DND-41 (cell line): ENCODE measurements around the gene ITGB7.

ENCODE experiments used
- ATAC-seq: fragments of 200-7000 bp; cut with Tn5 transposase; 3 replicates; pipeline ENCODE4 v1.9.1; 2021; ENCODE audit warnings: low read depth; ENCODE audit not compliant: insufficient read depth
- DNase-seq: peaks from one replicate; pipeline ENCODE4 v3.0.0-alpha.2; 2020
- H2AFZ ChIP-seq: 2 replicates; pipeline ENCODE4 v1.6.0; 2012; ENCODE audit warnings: low read depth, low read length
- H3K27ac ChIP-seq: 2 replicates; pipeline ENCODE4 v1.5.1; 2012; ENCODE audit warnings: low read length, inconsistent platforms
- H3K27me3 ChIP-seq: fragments of 200-600 bp; sonication (generic); 2 replicates; pipeline ENCODE4 v1.6.0; 2012; ENCODE audit warnings: low read length, mild to moderate bottlenecking, inconsistent platforms; ENCODE audit not compliant: insufficient read depth, poor library complexity
- H3K36me3 ChIP-seq: 2 replicates; pipeline ENCODE4 v1.5.1; 2012; ENCODE audit warnings: low read length, inconsistent platforms; ENCODE audit not compliant: insufficient read depth
- H3K4me1 ChIP-seq: 2 replicates; pipeline ENCODE4 v1.5.1; 2012; ENCODE audit warnings: mild to moderate bottlenecking, low read length; ENCODE audit not compliant: insufficient read depth
- H3K4me2 ChIP-seq: 2 replicates; pipeline ENCODE4 v1.6.0; 2012; ENCODE audit warnings: mild to moderate bottlenecking, moderate library complexity, low read length, inconsistent platforms; ENCODE audit not compliant: insufficient read depth
- H3K4me3 ChIP-seq, 2 experiments: fragments of 200-600 bp in 1 of 2; shearing (Covaris generic) in 1 of 2; 2 replicates each; pipeline ENCODE4 v1.5.1; 2012 to 2016; ENCODE audit warnings: inconsistent platforms in 2 of 2, low read length in 2 of 2, mild to moderate bottlenecking in 2 of 2, low read depth in 1 of 2, moderate library complexity in 1 of 2
- H3K79me2 ChIP-seq: 2 replicates; pipeline ENCODE4 v1.6.0; 2012; ENCODE audit warnings: low read length, inconsistent platforms; ENCODE audit not compliant: insufficient read depth
- H3K9ac ChIP-seq: 2 replicates; pipeline ENCODE4 v1.6.0; 2012; ENCODE audit warnings: low read depth, mild to moderate bottlenecking, inconsistent platforms, low read length, moderate library complexity
- H3K9me3 ChIP-seq: 2 replicates; pipeline ENCODE4 v1.5.1; 2012; ENCODE audit warnings: low read length, moderate library complexity, mild to moderate bottlenecking, inconsistent platforms; ENCODE audit not compliant: insufficient read depth, severe bottlenecking
- H4K20me1 ChIP-seq: 2 replicates; pipeline ENCODE4 v1.6.0; 2012; ENCODE audit warnings: low read length; ENCODE audit not compliant: insufficient read depth
- EZH2 ChIP-seq: IDR thresholded peaks from 3 replicates; pipeline ENCODE4 v1.6.1; 2012; ENCODE audit warnings: borderline replicate concordance, low read depth, mild to moderate bottlenecking, moderate library complexity, low read length, inconsistent platforms; ENCODE audit not compliant: severe bottlenecking
- TF ChIP-seq, protein P1 (sequence below): IDR thresholded peaks from 2 replicates; pipeline ENCODE4 v1.5.1; 2012; ENCODE audit warnings: borderline replicate concordance, low read length, moderate library complexity, mild to moderate bottlenecking; ENCODE audit not compliant: poor library complexity, severe bottlenecking; ENCODE audit errors: extremely low read depth

ITGB7 gene

GRCh38 chr12:53219956-53220693 lies 13.1 kb upstream of the ITGB7 start:
- peak overlapping the region; percentile 29 to 82; a peak in 3 of 4 replicates for H3K4me3 ChIP-seq
- peaks cover 50% of the 10 kb centered on the region for H3K4me1 ChIP-seq
- H3K36me3 ChIP-seq, result no peaks in the 10 kb centered on the region
- DNase-seq (peak; percentile 63), ATAC-seq (peak; percentile 47)
- peak overlapping the region; percentile 67 for H3K9ac ChIP-seq
- peaks cover 18% of the 10 kb centered on the region for H3K27me3 ChIP-seq
- peak; percentile 6 for TF ChIP-seq EZH2
- TF ChIP-seq, protein P1, sequence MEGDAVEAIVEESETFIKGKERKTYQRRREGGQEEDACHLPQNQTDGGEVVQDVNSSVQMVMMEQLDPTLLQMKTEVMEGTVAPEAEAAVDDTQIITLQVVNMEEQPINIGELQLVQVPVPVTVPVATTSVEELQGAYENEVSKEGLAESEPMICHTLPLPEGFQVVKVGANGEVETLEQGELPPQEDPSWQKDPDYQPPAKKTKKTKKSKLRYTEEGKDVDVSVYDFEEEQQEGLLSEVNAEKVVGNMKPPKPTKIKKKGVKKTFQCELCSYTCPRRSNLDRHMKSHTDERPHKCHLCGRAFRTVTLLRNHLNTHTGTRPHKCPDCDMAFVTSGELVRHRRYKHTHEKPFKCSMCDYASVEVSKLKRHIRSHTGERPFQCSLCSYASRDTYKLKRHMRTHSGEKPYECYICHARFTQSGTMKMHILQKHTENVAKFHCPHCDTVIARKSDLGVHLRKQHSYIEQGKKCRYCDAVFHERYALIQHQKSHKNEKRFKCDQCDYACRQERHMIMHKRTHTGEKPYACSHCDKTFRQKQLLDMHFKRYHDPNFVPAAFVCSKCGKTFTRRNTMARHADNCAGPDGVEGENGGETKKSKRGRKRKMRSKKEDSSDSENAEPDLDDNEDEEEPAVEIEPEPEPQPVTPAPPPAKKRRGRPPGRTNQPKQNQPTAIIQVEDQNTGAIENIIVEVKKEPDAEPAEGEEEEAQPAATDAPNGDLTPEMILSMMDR, result no peak
- peak overlapping the region; percentile 62 for H3K27ac ChIP-seq
- H4K20me1 ChIP-seq, result no peaks in the 10 kb centered on the region
- H3K4me2 ChIP-seq, result peak overlapping the region; percentile 93
- H2AFZ ChIP-seq, result peak overlapping the region; percentile 94
- H3K9me3 ChIP-seq, result no peaks in the 10 kb centered on the region
- no peaks in the 10 kb centered on the region for H3K79me2 ChIP-seq

GRCh38 chr12:53219292-53219955 lies 12.4 kb upstream of the ITGB7 start:
- no peak overlapping the region for H3K27ac ChIP-seq
- ATAC-seq (no peak), DNase-seq (no peak)
- peak overlapping the region; percentile 93 for H3K4me2 ChIP-seq
- H3K4me1 ChIP-seq, result peaks cover 45% of the 10 kb centered on the region
- no peak overlapping the region for H2AFZ ChIP-seq
- H3K79me2 ChIP-seq, result no peaks in the 10 kb centered on the region
- no peaks in the 10 kb centered on the region for H3K9me3 ChIP-seq
- H3K4me3 ChIP-seq, result peak overlapping the region in 1 of 2 experiments; percentile 82; a peak in 2 of 4 replicates
- H3K36me3 ChIP-seq, result no peaks in the 10 kb centered on the region
- H3K9ac ChIP-seq, result peak overlapping the region; percentile 67; the same call in 1 of the 2 replicates
- peak; percentile 91 for TF ChIP-seq EZH2
- TF ChIP-seq, protein P1, result no peak
- H4K20me1 ChIP-seq, result no peaks in the 10 kb centered on the region
- H3K27me3 ChIP-seq, result peaks cover 18% of the 10 kb centered on the region

DNA sequence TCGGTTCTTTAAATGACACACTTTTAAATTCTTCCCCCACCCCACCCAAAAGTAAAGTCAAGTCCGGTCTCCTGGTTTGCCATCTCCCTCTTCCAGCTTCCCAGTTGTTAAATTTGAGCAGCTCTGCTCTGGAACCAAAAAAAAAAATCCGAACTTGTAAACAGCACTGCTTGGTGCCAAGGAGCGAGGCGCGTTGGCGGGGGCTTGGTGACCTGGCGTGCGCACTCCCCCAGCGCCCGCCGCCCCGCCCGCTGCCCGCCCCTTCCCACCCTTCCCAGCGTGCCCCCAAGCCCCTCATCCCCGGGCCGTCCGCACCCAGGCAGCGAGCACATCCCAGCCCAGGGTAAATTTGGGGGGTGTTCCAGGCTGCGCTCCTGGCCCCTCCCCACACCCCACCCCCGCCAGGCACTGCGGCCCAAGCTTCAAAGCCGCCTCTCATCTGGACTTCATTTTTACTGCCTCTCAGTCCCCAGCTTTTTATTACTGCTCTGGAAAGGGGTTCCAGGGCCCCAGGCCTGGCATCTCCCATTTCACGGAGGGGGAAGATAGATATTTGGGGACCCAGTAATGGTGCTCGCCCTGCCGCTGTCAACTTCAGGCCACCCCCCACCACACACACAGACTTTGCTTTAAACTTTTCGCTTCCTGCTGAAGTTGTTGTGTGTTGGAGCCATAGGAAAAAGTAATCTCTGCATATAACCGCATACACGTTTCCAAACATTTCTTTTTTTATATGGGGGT lies 11.7 kb upstream of the ITGB7 start:
- DNase-seq, result no peak
- H3K79me2 ChIP-seq, result no peaks in the 10 kb centered on the region
- H3K36me3 ChIP-seq, result no peaks in the 10 kb centered on the region
- H3K4me3 ChIP-seq, result no peak overlapping the region
- peaks cover 18% of the 10 kb centered on the region for H3K27me3 ChIP-seq
- H3K27ac ChIP-seq, result no peak overlapping the region
- no peak overlapping the region for H3K9ac ChIP-seq
- no peaks in the 10 kb centered on the region for H4K20me1 ChIP-seq
- H3K4me1 ChIP-seq, result peaks cover 38% of the 10 kb centered on the region
- H2AFZ ChIP-seq, result no peak overlapping the region
- no peak for ATAC-seq
- H3K9me3 ChIP-seq, result no peaks in the 10 kb centered on the region
- H3K4me2 ChIP-seq, result no peak overlapping the region
- TF ChIP-seq, protein P1, result no peak
- no peak for TF ChIP-seq EZH2
